MG63 (cell line): ENCODE results near the gene ADCY9. TPM values are rescaled to one million over a fixed set of nuclear protein-coding genes. Genes with fewer than 3 reads are reported as not detected.
"Not testable (repeated sequence)": the region's sequence is repeated elsewhere in the genome, so short reads cannot be mapped to it uniquely, and the experiment has no call there.

Source experiments
- DNase-seq: peaks from one replicate; pipeline ENCODE4 v3.0.0-alpha.2; 2020
- H3K27me3 ChIP-seq: fragments of 250-450 bp; sonication (Bioruptor Pico); 2 replicates; pipeline ENCODE4 v1.5.1; 2020; ENCODE audit warnings: mild to moderate bottlenecking, moderate library complexity
- H3K36me3 ChIP-seq: fragments of 250-450 bp; sonication (Bioruptor Pico); 2 replicates; pipeline ENCODE4 v1.5.1; 2020; ENCODE audit warnings: mild to moderate bottlenecking, moderate library complexity
- H3K4me3 ChIP-seq: fragments of 250-450 bp; sonication (Bioruptor Pico); 2 replicates; pipeline ENCODE4 v1.5.1; 2020; ENCODE audit warnings: mild to moderate bottlenecking, moderate library complexity
- H3K9me3 ChIP-seq: fragments of 250-450 bp; sonication (Bioruptor Pico); 2 replicates; pipeline ENCODE4 v1.5.1; 2020; ENCODE audit warnings: mild to moderate bottlenecking, moderate library complexity
- total RNA-seq: library from RNA; depleted of rRNA; stranded (reverse); fragments of >200 nt; shearing (Covaris generic); gene quantifications from 2 replicates; pipeline ENCODE4 v1.2.3, GENCODE V29; 2014; ENCODE audit warnings: low replicate concordance

ADCY9 gene
- total RNA-seq, 1 experiment from 2014 or later = 18.4 TPM

DNA sequence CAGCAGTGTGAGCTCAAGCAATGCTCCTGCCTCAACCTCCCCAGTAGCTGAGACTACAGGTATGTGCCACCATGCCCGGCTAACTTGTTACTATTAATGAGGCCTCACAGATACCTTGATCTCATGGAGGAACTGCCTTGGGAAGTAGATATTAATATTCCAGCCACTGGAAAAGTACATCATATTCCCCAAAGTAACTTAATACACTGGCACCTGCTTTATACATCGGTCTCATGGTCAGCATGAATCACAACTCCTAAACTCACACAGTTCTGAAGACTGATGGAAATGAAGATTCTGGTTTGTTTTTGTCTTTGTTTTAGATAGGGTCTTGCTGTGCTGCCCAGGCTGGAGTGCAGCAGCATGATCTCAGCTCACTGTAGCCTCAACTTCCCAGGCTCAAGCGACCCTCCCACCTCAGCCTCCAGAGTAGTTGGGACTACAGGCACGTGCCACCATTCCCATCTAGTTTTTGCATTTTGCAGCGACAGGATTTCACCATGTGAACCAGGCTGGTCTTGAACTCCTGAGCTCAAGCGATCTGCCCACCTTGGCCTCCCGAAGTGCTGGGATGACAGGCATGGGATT lies 28.2 kb downstream of the ADCY9 start:
- no peaks in the 10 kb centered on the region for H3K27me3 ChIP-seq
- H3K36me3 ChIP-seq = peaks cover 22% of the 10 kb centered on the region
- no peaks in the 10 kb centered on the region for H3K9me3 ChIP-seq
- H3K4me3 ChIP-seq = no peak overlapping the region
- no peak for DNase-seq

DNA sequence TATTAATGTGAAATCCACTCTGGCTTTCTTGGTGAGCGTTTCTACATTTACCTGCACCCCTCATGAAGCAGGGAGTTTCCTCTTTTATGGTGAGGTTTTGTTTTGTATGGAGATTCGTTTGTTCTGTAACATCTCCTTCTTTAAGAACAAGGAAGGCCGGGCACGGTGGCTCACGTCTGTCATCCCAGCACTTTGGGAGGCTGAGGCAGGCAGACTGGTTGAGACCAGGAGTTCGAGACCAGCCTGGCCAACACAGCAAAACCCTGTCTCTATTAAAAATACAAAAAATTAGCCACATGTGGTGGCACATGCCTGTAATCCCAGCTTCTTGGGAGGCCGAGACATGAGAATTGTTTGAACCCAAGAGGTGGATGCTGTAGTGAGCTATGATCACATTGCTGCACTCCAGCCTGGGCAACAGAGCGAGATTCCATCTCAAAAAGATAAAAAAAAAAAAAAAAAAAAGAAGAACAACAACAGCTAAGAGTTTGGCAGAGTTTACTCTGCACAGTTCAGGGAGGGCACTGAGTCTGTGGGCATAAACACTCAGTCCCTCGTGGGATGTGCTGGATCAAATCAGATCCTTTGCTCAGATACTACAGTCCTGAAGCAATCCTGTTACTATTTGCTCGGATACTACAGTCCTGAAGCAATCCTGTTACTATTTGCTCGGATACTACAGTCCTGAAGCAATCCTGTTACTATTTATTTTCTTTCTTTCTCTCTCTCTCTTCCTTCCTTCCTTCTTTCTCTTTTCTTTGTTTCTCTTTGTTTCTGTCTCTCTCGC lies 28.9 kb downstream of the ADCY9 start:
- Histone ChIP-seq H3K4me3 (no peak overlapping the region), H3K27me3 (no peaks in the 10 kb centered on the region), H3K9me3 (no peaks in the 10 kb centered on the region), H3K36me3 (peaks cover 22% of the 10 kb centered on the region)
- no peak for DNase-seq

DNA sequence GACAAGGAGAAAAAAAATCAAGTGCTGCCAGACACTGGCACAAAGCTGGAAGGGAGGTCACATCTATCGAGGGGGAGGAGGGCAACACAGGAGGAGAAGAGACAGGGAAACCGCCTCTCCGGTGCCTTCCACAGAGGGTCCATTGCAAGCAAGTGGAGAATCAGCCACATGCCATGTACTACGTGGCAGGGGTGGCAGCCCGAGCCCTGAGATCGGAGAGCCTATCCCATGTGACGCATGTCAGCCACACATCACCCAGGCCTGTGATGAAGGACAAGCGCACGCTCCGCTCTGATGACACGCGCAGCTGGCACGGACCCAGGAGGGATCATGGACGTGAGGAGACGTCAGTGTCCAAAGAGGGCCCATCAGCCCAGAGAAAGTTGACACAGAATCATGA lies 30.1 kb downstream of the ADCY9 start:
- H3K27me3 ChIP-seq = no peaks in the 10 kb centered on the region
- no peak overlapping the region for H3K4me3 ChIP-seq
- H3K9me3 ChIP-seq = no peaks in the 10 kb centered on the region
- DNase-seq = no peak
- H3K36me3 ChIP-seq = peaks cover 22% of the 10 kb centered on the region

- H3K36me3 ChIP-seq = peaks cover 22% of the 10 kb centered on the region
- DNase-seq = no peak
- H3K9me3 ChIP-seq = no peaks in the 10 kb centered on the region
- no peak overlapping the region for H3K4me3 ChIP-seq
- no peaks in the 10 kb centered on the region for H3K27me3 ChIP-seq
Observed at GRCh38 chr16:4085405-4085970, 30.8 kb downstream of the ADCY9 start.

DNA sequence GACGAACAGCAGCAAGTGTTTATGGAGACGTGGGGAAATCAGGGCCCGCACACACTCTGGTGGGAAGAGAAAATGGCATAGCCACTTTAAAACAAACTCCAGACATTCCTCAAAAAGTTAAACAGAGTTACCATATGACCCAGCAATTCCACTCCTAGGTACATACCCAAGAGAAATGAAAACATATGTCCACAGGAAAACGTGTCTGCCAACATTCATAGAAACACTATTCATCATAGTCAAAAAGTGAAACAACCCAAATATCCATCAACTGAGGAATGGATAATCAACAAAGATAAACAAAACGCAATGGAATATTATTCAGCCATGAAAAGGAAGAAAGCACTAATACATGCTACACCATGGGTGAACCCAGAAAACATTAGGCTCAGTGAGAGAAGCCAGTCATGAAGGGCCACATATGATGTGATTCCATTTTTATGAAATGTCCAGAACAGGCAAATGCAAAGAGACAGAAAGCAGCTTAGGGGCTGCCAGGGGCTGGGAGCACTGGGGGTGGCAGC lies 32.8 kb downstream of the ADCY9 start:
- DNase-seq = no peak
- Histone ChIP-seq H3K4me3 (no peak overlapping the region), H3K27me3 (no peaks in the 10 kb centered on the region), H3K36me3 (peaks cover 15% of the 10 kb centered on the region), H3K9me3 (no peaks in the 10 kb centered on the region)

DNA sequence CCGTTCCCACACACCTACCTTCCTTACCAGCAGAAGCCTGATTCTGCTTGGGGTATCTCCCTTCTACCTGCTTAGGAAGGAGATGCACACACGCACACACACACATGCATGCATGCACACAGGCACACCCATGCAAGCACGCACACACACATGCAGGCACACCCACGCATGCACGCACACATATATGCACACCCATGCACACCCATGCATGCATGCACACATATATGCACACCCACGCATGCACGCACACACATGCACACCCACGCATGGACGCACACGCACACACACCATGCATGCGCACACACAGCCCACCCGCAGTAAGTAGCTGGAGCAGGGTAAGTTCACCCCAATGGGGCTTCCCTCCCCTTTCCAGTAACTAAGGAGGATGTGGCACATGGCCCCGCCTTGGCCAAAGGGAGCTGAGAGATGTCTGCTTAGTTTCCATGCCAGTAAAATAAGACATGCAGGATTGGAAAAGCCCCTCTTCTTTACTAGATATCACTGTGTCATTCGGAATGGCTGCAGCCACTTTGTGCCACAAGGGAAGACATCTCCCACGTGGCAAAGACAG lies 33.7 kb downstream of the ADCY9 start:
- Histone ChIP-seq H3K4me3 (no peak overlapping the region), H3K36me3 (peaks cover 15% of the 10 kb centered on the region), H3K27me3 (no peaks in the 10 kb centered on the region), H3K9me3 (no peaks in the 10 kb centered on the region)
- no peak for DNase-seq

GRCh38 chr16:4081521-4082021 lies 34.7 kb downstream of the ADCY9 start:
- DNase-seq = peak; percentile 61
- no peak overlapping the region for H3K4me3 ChIP-seq
- no peaks in the 10 kb centered on the region for H3K9me3 ChIP-seq
- no peaks in the 10 kb centered on the region for H3K27me3 ChIP-seq
- H3K36me3 ChIP-seq = peaks cover 13% of the 10 kb centered on the region

DNA sequence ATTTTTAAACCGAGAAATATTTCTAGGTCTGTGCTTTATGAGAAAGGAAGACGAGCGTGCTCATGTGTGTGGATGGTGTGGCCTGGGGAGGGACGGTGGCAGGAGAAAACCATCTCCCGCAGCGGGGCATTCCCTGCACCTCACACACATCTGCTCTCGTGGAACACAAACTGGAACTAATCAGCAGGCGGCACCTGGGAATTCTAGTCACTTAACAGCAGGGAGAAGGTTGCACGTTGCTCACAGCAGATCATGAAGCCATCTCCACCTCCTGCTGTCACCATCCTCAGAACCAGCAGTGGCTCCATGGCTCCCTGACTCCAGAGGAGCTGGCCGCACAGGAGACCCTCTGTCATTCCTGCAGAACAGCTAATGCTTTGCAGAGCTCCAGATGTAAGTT lies 35.2 kb downstream of the ADCY9 start:
- no peak for DNase-seq
- peaks cover 13% of the 10 kb centered on the region for H3K36me3 ChIP-seq
- no peak overlapping the region for H3K4me3 ChIP-seq
- no peaks in the 10 kb centered on the region for H3K9me3 ChIP-seq
- H3K27me3 ChIP-seq = no peaks in the 10 kb centered on the region

GRCh38 chr16:4077174-4077649 lies 39.0 kb downstream of the ADCY9 start:
- Histone ChIP-seq H3K36me3 (peaks cover 4% of the 10 kb centered on the region), H3K27me3 (no peaks in the 10 kb centered on the region), H3K9me3 (no peaks in the 10 kb centered on the region), H3K4me3 (no peak overlapping the region)
- no peak for DNase-seq

DNA sequence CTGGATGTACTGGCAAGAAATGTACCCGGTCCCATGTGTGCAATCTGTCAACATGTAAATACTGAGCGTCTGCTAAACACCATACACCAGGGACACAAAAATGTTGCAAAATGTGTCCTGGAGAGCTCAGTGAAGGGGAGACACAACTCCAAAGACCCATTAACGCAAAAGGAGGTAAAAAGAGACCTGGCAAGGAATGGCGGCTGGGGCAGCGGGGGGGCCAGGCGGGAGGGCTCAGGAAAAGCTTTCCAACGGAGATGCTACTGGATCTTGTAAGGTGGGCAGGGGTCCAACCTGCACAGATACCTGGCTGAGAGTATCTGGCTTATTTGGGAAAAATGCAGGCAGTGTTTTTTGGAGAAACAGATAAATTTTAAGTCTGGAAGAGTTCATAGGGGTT lies 40.7 kb downstream of the ADCY9 start:
- Histone ChIP-seq H3K9me3 (no peaks in the 10 kb centered on the region), H3K4me3 (no peak overlapping the region), H3K27me3 (no peaks in the 10 kb centered on the region), H3K36me3 (peaks cover 4% of the 10 kb centered on the region)
- DNase-seq = no peak

- not testable (repeated sequence) for H3K27me3 ChIP-seq, DNase-seq, H3K4me3 ChIP-seq, H3K36me3 ChIP-seq, H3K9me3 ChIP-seq
Observed at GRCh38 chr16:4073150-4073549, 43.1 kb downstream of the ADCY9 start.

GRCh38 chr16:4071686-4072561 lies 44.3 kb downstream of the ADCY9 start:
- H3K36me3 ChIP-seq = peaks cover 4% of the 10 kb centered on the region; the same call in 1 of the 2 replicates
- DNase-seq = no peak
- H3K27me3 ChIP-seq = no peaks in the 10 kb centered on the region
- no peaks in the 10 kb centered on the region for H3K9me3 ChIP-seq
- no peak overlapping the region for H3K4me3 ChIP-seq

- no peak for DNase-seq
- Histone ChIP-seq H3K9me3 (no peaks in the 10 kb centered on the region), H3K36me3 (peaks cover 4% of the 10 kb centered on the region; the same call in 1 of the 2 replicates), H3K27me3 (no peaks in the 10 kb centered on the region), H3K4me3 (no peak overlapping the region)
Observed at GRCh38 chr16:4070936-4071335, 45.3 kb downstream of the ADCY9 start.

- Histone ChIP-seq H3K36me3 (peaks cover 4% of the 10 kb centered on the region), H3K27me3 (no peaks in the 10 kb centered on the region), H3K9me3 (peaks cover 12% of the 10 kb centered on the region), H3K4me3 (no peak overlapping the region)
- no peak for DNase-seq
Observed at GRCh38 chr16:4067262-4068001, 48.8 kb downstream of the ADCY9 start.

DNA sequence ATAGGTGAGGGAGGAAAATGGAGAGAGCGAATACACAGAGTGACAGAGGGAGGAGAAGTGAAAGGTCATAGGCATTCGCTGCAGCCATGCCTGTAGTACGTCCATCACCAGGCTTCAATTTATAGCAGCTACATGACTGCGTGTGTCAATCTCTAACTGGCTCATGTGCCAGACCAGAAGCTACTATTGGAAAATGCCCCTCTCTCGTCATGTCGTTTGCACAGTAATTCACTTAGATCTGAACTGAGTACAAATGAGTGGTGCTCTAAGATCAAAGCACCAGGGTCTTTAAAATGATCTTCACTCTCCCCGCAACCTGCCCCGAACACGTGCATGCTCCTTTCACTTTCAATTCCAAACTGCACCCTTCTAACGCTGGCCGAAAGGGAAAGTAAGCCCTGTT lies 51.3 kb downstream of the ADCY9 start:
- Histone ChIP-seq H3K27me3 (no peaks in the 10 kb centered on the region), H3K9me3 (peaks cover 36% of the 10 kb centered on the region), H3K36me3 (peaks cover 8% of the 10 kb centered on the region), H3K4me3 (peak overlapping the region; percentile 33)
- DNase-seq = no peak
